WI38 (cell line): Measurements from ENCODE around the gene UBL7.

ENCODE experiments used
- H3K4me3 ChIP-seq: 2 replicates; pipeline ENCODE4 v1.5.1; 2011; ENCODE audit warnings: low read depth, mild to moderate bottlenecking, control low read depth, low read length
- TF ChIP-seq, protein P1 (sequence below): IDR thresholded peaks from 2 replicates; pipeline ENCODE4 v1.5.1; 2012; ENCODE audit warnings: low read depth, mild to moderate bottlenecking, control low read depth, low read length

The UBL7 gene, protein sequence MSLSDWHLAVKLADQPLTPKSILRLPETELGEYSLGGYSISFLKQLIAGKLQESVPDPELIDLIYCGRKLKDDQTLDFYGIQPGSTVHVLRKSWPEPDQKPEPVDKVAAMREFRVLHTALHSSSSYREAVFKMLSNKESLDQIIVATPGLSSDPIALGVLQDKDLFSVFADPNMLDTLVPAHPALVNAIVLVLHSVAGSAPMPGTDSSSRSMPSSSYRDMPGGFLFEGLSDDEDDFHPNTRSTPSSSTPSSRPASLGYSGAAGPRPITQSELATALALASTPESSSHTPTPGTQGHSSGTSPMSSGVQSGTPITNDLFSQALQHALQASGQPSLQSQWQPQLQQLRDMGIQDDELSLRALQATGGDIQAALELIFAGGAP

DNA sequence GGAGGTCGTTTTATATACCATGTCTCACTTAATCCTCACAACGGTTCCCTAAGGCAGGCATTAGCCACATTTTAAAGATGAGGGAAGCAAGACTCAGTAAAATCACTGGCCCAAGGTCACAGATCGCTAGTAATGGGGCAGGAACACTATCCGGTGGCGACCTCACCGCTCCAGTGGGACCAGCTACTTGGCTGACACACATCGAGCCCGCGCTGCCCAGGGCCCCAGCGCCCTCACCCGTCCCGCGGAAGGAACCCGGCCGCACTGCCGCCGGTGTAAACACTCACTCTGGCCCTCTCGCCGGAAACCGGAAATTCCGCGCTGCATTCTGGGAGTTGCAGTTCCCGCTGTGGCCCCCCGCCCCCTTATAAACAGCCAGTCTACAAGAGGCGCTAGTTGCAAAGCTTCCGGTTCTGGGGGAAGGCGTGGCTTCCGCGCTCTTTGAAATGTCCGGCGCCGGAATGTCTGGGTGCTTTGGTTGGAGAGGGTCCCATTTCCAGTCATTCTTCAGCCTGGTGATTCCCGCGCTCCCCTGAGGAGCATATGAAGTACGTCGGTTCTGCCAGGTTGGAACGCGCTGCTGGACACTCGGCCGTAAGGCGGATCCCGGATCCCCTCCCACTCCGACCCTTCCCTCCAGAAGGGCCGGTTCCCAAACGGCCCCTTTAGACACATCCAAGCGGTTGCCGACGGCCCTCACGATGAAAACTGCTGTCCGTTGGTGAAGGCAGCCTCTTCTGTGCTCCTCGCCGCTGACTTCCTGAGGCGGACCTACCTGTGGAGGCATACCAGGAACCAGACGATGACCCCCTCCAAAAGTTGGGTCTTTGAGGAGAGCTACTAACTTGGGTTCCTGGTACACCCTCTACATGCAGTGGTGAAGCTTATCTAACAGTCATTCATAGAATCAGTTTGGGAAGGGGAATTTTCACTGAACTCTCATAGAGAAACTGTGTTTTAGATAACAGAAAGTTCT lies at the start of gene UBL7:
Gene UBL7, minus strand, starts transcription at position 290 of the 976 bp plus-strand sequence. CDS start 2,293 bp downstream, outside the sequence.
- H3K4me3 ChIP-seq, result peak within 1 kb of the TSS; percentile 77
- TF ChIP-seq, protein P1, sequence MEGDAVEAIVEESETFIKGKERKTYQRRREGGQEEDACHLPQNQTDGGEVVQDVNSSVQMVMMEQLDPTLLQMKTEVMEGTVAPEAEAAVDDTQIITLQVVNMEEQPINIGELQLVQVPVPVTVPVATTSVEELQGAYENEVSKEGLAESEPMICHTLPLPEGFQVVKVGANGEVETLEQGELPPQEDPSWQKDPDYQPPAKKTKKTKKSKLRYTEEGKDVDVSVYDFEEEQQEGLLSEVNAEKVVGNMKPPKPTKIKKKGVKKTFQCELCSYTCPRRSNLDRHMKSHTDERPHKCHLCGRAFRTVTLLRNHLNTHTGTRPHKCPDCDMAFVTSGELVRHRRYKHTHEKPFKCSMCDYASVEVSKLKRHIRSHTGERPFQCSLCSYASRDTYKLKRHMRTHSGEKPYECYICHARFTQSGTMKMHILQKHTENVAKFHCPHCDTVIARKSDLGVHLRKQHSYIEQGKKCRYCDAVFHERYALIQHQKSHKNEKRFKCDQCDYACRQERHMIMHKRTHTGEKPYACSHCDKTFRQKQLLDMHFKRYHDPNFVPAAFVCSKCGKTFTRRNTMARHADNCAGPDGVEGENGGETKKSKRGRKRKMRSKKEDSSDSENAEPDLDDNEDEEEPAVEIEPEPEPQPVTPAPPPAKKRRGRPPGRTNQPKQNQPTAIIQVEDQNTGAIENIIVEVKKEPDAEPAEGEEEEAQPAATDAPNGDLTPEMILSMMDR, result no peak

DNA sequence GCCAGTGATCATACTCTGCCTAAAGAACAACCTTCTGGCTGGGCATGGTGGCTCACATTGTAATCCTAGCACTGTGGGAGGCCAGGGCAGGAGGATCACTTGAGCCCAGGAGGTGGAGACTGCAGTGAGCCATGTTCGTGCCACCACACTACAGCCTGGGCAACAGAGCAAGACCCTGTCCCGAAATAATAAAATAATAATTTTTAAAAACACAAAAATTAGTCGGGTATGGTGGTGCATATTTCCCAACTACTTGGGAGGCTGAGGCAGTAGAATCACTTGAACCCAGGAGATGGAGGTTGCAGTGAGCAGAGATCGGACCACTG lies 45.5 kb upstream of the UBL7 start:
- no peak overlapping the region for H3K4me3 ChIP-seq
- TF ChIP-seq, protein P1, result no peak

- H3K4me3 ChIP-seq, result no peak overlapping the region
- TF ChIP-seq, protein P1, result no peak
Observed at GRCh38 chr15:74505837-74506514, 45.0 kb upstream of the UBL7 start.

DNA sequence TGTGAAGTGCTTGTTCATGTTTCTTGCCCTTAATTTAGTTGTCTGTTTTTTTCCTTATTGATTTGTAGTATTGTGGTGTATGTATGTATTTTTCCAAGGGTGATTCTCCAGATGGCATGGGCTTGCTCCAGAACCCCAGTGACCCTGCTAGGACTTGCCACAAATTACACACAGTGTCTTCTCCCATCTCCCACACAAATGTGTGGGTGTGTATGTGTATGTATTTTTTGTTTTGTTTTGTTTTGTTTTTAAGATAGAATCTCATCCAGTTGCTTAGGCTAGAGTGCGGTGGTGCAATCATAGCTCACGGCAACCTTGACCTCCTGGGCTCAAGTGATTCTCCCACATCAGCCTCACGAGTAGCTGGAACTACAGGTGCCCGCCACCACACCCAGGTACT lies 43.9 kb upstream of the UBL7 start:
- TF ChIP-seq, protein P1, result no peak
- H3K4me3 ChIP-seq, result no peak overlapping the region

- no peak overlapping the region for H3K4me3 ChIP-seq
- TF ChIP-seq, protein P1, result no peak
Observed at GRCh38 chr15:74504418-74504817, 43.5 kb upstream of the UBL7 start.

GRCh38 chr15:74502301-74502700 lies 41.3 kb upstream of the UBL7 start:
- H3K4me3 ChIP-seq, result no peak overlapping the region
- TF ChIP-seq, protein P1, result no peak
